UCSD-AML1 (cell line): ENCODE data around the gene MYL7.
"Not testable (repeated sequence)": the region's sequence is repeated elsewhere in the genome, so short reads cannot be mapped to it uniquely, and the experiment has no call there.

ENCODE experiments used
- DNase-seq: peaks from one replicate; lab custom pipeline; 2025; ENCODE audit not compliant: unreplicated experiment; lab: John Stamatoyannopoulos, UW

Gene MYL7, protein sequence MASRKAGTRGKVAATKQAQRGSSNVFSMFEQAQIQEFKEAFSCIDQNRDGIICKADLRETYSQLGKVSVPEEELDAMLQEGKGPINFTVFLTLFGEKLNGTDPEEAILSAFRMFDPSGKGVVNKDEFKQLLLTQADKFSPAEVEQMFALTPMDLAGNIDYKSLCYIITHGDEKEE

DNA sequence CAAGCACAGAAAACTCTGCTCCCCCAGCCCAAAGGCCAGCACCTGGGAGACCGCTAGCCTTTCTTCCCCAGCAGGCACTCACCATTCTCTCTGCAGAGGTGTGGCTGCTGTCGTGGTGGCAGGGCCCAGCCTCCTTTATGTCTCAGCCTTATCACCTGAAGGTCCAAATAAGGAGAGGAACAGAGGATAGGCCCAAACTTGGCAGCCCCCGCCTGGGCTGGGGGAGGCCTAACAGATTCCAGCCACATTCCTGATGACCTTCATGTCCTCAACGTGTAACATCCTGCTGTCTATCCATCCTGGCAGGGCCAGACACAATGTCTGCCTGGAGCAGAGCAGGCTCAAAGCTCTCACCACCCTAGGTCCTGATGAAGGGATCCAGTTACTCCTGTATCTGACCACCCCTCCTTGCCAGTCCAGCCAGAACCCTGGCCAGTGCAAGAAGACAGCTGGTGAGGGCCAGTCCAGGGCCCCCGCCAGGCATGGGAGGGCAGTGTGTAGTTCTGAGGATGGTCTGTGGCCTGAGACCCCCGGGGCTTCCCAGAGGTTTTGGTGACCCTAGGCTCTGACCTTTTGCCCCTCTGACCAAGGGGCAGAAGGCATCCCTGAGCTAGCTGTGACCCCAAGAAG lies at the start of gene MYL7:
TSS of gene MYL7 (minus strand) at position 112 of the 630 bp plus-strand sequence. CDS start at position 85, 27 bp downstream.
- DNase-seq: no peak

DNA sequence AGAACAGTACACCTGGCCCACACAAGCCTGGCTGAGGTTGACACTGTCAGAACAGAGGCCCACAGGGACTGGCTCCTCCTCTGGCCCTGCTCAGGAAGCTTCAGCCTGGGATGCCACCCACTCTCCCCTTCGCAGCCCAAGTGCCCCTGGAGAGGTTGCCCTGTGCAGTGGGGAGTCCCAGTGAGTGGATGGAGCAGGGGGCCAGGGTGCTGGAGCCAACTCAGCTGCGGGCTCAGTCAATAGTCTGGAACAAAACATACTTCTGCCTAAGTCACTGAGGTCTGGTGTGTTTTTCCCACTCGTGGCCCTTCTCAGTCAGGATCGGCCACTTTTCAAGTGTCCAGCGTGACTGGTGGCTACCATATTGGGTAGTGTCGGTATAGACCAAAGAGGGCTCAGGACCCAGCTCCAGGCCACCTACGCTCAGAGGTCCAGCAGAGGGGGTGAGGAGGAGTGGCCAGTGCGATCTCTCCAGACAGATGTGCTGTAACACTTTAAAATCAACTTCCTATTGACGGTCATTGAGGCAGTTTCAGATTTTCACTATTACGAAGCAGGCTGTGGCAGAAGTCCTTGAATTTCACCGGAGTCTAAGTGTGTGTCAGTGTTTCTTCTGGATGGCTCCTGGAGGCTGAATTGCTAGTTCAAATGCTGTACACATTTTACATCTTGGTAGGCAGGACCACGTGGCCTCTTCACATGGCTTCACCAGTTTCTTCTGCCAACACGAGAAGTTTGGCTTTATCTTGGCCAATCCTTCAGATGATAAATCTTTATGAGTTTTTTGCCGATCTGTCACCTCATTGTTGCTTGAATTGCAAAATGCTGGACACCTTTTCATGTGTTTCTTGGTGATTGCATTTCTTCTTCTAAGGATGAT lies 49.1 kb upstream of the MYL7 start:
- no peak for DNase-seq

DNA sequence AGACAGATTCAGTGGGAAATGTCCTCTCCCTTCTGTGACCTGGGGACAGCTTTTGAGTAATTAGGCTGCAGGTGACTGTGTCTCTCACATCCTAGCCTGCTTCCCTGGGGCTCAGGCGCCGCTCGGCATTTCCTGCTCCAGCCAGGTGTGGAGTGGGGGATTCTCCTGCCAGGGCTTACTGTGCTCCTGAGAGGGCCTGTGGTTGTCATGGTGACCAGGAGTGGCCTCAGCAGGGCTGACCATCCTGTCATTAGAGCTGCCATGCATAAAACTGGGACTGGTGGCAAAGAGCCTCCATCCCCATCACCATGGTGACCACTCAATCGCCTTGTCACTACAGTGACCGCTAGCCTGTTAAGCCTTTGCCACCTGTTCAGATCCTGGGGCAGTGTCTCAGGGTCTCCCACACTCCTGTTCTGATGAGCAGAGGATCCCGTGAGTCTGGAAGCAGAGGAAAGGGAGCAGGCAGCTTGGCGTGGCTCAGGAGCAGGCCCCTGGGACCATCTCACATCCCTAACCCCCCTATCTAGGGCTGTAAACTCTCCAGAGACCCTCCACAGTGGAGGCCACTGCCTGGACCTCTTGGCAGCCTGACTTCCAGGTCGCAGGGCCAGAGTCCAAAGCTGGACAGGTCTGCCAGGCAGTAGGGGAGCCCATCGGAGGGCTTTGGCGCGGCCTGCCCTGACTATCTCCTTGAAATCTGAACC lies 48.3 kb upstream of the MYL7 start, which contains the start of gene GCK:
TSS of gene GCK (minus strand) at position 154 of the 707 bp plus-strand sequence. CDS start 486 bp downstream, outside the sequence.
- no peak for DNase-seq

DNA sequence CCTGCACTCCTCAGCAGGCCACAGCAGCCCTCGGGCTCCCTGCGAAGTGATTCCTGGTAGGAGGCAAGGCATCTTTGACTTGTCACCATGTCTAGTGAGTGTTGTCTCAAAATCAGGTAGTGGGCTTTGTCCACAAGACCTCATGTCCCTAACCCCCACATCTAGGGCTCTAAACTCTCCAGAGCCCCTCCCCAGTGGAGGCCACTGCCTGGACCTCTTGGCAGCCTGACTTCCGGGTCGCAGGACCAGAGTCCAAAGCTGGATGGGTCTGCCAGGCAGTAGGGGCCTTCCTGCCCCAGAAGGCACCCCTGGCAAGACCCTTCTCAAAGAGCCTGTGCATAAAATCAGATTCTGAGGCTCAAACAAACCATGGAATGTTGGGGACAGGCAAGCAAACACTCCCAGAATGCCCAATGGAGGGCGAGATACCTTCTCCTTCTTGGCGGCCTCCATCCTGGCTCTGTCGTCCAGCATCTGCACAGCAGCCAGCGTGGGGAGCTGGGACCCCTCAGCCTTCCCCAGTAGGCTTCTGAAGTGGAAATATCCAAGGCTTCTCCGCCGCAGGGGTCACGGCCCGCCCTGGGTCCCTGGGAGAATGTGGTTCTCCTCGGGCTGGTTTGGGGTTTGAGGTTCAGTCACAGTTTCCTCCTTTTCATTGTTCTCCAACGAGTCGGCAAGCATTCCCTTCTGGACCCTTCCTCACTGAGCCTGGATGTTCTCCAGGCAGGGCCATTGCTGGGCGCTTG lies 47.5 kb upstream of the MYL7 start:
- DNase-seq: no peak

DNA sequence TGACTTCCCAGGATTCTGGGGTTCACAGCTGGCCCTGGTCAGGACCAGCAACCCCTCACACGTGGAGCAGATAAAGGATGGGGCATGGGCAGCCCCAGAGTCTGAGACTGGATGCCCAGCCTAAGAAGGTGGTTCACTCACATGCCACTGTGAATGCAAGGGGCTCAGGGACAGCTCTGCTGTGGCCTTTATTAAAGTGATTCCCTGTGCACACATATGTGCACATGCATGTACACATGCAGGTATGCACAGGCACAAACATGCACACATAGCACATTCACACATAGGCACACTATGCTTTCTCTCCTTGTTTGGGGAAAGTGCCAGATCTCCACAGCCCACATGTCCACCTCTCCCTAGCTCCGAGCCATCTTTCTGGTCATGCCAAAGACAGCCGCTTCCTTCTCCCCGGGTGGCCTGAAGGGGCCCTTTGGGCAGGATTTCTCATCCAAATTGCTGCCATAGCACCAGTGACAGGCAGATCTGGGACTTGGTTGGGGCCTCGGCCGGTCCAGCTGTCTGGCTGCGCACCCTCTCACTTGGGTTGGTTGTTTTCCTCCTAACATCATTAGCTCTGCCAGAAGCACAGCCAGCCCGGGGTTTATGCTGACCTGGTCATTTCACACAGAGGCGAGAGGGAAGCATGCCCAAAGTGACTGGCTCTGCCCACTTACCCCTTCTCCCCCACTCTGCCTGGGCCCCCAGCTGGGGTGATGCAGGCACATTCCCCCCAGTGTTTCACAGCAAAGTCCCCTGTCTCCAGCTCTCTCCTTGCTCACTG lies 46.7 kb upstream of the MYL7 start:
- no peak for DNase-seq

DNA sequence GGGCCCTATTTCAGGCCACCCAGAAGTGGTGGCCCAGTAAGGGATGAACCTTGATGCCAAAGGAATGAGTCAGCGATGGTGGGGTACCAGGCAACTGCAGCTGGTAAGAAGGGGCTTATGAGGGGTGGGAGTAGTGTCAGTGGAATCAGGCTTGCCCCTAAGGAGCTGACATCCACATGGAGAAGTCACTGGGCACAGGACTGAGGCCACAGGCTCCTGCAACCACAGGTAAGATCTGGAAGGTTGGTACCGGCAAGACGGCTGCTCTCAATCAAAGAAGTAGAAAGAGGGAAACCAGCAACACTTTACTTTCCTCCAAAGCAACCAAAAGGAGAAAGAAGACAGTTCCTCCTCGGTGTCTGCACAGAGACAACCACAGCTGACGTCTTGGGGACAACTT lies 45.6 kb upstream of the MYL7 start:
- DNase-seq: no peak

DNA sequence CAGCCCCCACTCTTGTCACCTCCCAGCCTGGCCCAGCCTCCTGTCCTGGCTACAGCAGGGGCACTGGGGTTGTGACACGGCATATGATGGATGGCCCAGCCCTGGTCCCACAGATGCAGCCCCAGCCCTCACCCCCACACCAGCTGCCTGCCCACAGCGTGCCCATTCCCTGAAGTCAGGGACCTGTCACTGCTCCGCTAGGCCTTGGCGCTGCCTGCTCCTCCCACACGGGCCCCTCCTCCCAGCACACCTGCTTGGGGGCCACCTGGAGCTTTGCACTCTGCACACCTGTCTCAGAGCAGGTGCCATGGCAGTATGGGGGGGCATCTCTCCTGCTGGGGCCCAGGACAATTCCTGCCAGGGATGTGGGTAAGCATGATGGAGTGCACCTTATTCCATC lies 44.6 kb upstream of the MYL7 start:
- no peak for DNase-seq

DNA sequence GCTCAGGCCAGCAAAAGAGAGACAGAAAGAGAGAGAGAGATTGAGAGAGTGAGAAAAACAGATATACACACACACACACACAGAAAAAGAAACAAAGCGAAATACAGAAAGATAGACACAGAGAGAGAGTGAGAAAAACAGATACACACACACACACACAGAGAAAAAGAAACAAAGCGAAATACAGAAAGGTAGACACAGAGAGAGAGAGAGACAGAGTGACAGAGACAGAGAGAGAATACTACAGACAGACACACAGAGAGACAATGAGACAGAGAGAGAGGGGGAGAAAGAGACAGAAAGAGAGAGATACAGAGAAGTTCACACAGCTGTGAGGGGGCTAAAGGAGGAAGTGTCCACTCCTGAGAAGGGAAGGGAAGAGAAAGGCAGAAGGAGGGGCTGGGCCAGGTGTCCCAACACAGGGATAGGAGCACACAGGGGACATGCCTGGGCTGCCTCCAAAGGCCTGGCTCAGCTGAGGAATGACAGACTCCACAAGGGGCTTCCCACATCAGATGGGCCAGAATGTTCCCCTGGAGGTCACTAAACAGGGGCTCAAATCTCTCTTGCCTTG lies 43.8 kb upstream of the MYL7 start:
- no peak for DNase-seq

DNA sequence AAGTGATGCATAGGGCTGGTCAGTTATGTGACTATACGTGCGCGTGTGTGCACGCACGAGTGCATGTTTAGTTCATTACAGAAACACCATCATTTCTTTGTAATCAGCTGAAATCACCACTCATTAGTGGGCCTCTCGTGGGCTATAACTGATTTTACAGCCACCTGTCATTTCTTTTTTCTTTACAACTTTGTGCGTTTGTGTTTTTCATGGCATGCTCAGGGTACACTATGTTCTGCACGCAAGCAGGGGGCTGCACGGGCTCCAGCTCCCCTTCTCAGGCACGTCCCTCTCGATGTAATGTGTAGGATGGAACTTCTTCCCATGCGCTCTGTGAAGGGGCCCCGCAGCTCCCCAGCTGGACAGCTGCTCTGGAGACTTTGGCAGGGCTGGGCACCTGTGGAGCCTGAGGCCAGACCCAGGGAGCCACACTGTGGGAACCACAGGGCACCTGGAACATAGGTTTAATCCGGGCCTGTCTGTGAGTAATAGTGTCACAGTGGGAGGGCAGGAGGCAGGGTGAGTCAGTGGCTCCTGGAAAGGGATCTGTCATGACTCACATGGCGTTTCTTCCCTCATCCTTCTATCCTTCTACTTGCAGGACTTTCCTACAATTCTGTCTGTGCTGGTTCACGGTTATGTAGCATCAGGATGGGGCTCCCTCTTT lies 43.2 kb upstream of the MYL7 start:
- DNase-seq: no peak

DNA sequence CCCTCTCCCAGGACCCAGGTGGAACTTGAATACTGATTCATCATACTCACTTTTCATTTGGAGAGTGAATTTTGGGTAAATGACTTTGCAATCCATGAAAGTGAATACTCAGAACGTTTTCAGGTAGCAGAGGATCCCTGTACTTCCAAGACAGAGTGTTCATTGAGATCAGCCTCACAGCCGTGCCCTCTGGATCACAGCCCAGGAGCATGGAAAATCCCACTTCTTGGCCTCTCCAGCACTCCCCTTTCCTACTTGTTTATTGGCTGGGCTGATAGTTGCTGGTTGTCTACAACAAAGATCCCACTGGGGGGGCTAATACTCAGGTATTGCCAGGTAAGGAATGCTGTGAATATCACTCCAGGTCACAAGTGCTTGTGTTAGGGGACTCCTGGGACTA lies 42.3 kb upstream of the MYL7 start:
- DNase-seq: no peak

DNA sequence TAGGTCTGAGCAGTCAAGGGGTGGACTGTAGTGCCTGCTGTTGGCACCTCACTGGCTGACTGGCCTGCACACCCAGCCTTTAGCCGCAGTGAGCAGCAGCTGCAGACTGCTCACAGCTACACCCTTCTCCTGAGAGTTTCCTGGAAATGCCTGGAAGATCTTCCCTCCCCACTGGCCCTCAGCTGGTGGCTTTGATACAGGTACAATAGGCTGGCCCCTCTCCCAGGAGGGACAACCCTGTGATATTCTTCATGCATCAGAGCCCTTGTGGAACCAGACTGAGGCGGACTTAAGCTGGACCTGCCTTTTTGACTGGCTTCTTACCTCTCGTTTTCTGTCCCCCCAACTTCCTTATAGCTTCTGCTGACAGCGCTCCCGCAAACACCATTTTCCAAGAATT lies 41.7 kb upstream of the MYL7 start:
- DNase-seq: no peak

DNA sequence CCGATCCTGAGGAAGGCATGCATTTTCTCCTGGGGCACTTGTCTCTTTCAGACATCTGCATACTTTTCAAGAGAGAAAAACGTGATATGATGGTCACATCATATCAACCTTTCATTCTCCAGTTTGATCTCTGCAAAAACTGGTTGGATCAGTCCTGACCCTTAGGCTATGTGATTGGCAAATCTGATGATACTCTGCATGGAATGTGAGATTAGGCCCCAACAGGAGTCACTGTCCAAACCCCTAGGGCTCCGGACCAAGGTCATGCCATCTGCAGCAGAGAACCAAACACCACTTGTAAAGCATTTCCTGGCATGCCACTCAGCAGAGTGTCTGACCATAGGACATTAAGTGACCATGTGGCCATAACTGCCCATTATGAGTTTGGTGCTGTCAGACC lies 39.5 kb upstream of the MYL7 start:
- no peak for DNase-seq

DNA sequence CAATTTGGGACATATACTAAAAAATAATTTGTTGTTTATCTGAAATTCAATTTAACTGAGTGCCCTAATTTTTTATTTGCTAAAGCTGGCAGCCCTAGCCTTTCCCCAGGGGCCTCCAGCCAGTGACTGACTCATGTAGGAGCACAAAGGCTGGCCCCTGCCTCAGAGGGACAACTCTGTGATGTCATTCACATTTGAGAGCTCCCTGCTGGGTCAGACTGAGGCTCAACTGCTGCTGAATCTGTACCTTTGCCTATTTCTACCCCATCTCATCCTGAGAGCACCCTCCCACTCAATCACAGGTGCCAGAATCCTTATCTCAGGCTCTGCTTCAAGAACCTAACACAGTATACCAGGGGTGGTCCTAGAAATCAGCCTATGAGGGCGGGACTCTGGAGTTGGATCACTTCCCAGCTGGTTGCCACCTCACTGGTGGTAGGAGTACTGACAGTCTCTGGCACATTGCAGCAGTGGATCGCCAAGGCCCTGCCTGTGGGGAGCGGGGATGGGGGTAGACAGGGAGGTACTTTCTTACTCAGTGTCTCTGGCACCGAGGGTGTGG lies 36.5 kb upstream of the MYL7 start:
- DNase-seq: no peak

DNA sequence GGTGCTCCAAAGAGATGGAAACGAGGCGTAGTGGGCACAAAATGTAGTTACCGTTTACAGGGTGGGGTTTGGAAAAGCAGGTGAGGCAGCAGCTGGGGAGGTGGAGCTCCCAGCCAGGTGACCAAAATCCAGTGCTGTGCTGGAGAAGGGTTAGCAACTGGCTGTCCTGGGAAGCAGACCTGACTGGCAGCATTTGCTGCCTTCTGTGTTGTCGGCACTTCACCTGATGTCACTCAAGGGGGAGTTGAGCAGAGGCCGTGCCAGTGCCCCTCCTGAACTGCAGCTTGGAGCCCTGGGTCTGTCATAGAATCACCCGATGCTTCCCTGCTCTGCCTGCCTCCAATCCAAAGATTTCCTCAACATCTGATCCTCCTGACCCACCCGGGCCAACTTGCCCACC lies 35.4 kb upstream of the MYL7 start:
- DNase-seq: no peak

DNA sequence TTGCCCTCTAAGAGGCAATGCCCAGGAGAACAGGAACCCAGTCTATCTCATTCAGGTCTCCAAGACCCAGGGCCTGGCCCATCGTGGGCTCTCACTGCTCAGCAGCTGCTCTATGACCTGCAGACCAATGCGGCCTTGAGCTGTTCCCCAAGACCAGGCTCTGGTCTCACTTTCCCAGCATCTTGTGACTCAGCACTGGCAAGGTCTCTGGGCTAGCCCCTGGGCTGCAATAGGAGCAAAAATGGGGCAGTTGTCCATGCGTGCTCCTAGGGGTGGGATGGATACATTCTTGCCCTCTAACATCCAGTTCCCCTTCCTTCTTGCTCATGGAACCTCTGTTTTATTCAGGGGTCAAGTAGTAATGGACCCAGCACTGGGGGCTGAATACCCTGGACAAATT lies 34.6 kb upstream of the MYL7 start:
- DNase-seq: no peak

DNA sequence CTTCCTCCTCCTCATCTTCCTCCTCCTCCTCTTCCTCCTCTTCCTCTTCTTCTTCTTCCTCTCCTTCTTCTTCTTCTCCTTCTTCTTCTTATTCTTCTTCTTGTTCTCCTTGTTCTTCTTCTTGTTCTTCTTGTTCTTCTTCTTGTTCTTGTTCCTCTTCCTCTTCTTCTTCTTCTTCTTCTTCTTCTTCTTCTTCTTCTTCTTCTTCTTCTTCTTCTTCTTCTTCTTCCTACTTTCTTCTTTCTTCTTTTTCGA lies 33.5 kb upstream of the MYL7 start:
- not testable (repeated sequence) for DNase-seq

DNA sequence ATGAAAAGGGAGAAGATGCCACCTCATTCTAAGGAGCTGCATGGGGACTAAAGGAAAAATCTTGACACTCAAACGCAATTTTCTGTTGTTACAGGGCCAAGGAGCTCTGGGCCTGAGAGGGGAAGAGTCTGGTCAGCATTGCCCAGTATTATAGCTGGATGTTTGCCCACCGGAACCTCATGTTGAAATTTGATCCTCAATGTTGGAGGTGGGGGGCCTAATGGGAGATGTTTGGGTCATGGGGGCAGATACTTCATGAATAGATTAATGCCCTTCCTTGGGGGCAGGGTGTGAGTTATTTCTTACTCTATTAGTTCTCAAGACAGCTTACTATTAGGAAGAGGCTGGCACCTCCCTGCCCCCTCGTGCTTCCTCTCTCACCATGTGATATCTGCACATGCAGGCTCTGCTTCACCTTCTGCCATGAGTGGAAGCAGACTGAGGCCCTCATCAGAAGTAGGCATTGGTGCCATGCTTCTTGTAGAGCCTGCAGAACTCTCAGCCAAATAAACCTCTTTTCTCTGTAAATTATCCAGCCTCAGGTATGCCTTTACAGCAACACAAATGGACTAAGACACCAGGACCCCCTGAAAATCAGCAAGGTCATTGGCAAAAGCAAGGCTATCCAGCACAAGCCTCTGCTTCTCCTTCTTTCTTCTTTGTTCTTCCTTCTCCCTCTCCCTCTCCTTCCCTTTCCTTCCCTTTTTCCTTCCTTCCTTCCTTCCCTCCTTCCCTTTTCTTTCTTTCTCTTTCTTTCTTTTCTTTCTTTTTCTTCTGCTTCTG lies 33.0 kb upstream of the MYL7 start:
- no peak for DNase-seq

DNA sequence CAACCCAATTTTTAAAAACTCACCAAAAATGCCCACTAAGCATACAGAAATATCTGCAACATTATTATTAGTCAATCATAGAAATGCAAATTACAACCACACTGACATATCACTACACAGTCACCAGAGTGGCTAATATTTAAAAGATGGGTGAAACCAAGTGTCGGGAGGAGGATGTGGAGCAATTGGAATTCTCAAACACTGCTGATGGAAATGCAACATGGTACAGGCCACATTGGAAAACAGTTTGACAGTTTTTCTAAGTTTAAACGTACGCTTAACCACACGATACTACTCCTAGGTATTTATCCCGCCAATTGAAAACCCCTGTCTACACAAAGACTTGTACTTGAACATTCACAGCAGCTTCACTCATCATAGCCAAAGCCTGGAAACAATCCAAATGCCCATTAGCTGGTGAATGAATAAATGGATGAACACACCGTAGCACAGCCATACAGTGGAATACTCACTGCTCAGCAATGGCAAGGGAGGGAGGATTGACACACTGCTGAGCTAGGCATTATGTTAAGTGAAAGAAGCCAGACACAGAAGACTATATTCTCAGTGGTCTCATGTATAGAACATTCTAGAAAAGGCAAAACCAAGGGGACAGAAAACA lies 31.8 kb upstream of the MYL7 start:
- DNase-seq: no peak
